D721Med (cell line): ENCODE data around the gene TMEM178A.

ENCODE experiments used
- DNase-seq: peaks from one replicate; pipeline ENCODE4 v3.0.0; 2011; ENCODE audit warnings: low spot score; ENCODE audit not compliant: insufficient read length
- FAIRE-seq: peaks from 2 replicates; lab custom pipeline; 2011; peaks lifted over from hg19 to GRCh38; lab: Jason Lieb, UNC
- TF ChIP-seq, protein P1 (sequence below): IDR thresholded peaks from 2 replicates; pipeline ENCODE4 v1.5.1; 2012; ENCODE audit warnings: mild to moderate bottlenecking, control low read depth; ENCODE audit not compliant: insufficient read depth; ENCODE audit errors: missing control alignments

TMEM178A gene

GRCh38 chr2:39706312-39706711, 40.6 kb downstream of the TMEM178A start:
- no peak for DNase-seq
- TF ChIP-seq, protein P1, sequence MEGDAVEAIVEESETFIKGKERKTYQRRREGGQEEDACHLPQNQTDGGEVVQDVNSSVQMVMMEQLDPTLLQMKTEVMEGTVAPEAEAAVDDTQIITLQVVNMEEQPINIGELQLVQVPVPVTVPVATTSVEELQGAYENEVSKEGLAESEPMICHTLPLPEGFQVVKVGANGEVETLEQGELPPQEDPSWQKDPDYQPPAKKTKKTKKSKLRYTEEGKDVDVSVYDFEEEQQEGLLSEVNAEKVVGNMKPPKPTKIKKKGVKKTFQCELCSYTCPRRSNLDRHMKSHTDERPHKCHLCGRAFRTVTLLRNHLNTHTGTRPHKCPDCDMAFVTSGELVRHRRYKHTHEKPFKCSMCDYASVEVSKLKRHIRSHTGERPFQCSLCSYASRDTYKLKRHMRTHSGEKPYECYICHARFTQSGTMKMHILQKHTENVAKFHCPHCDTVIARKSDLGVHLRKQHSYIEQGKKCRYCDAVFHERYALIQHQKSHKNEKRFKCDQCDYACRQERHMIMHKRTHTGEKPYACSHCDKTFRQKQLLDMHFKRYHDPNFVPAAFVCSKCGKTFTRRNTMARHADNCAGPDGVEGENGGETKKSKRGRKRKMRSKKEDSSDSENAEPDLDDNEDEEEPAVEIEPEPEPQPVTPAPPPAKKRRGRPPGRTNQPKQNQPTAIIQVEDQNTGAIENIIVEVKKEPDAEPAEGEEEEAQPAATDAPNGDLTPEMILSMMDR = no peak
- FAIRE-seq = no peak

DNA sequence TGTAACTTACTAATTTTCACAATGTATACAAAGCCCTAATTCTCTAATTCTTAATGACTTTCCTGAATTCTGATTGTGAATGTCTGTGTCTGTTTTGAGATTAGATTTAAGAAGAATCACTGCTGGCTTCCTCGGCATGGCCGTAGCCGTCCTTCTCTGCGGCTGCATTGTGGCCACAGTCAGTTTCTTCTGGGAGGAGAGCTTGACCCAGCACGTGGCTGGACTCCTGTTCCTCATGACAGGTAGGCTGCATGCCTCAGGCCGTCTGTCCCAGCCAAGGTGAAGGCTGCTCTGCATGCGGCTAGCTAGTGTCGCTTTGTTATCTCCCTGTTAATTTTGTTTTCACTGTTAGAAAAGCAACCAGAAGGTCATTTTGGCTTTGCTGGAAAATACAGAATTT, 41.2 kb downstream of the TMEM178A start:
- FAIRE-seq (no peak), DNase-seq (no peak)
- TF ChIP-seq, protein P1 = no peak

- DNase-seq (no peak), FAIRE-seq (no peak)
- TF ChIP-seq, protein P1 = no peak
Measured at GRCh38 chr2:39708003-39708402, 42.3 kb downstream of the TMEM178A start.

- DNase-seq (no peak), FAIRE-seq (no peak)
- TF ChIP-seq, protein P1 = no peak
Measured at GRCh38 chr2:39710807-39711206, 45.1 kb downstream of the TMEM178A start.

DNA sequence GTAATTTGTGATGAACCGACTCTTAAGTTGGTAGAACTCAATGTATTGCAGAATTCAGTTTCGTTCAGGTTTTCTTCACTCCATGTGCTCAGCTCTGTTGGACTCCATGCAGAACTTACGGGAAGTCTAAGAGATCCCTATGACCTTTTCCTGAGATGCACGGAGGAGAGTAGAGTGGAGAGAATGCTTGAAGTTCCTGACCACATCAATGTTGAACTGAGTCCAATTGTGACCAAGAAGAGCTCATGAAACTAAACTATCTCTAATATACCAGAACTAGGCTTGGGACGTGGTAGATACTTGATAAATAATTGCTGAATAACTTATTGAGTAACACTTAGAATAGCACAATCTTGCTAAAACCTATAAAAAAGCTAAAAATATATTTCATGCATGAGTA, 47.2 kb downstream of the TMEM178A start:
- FAIRE-seq (no peak), DNase-seq (no peak)
- TF ChIP-seq, protein P1 = no peak

- TF ChIP-seq, protein P1 = no peak
- no peak for FAIRE-seq
- DNase-seq = no peak
Measured at GRCh38 chr2:39715095-39715494, 49.4 kb downstream of the TMEM178A start.

DNA sequence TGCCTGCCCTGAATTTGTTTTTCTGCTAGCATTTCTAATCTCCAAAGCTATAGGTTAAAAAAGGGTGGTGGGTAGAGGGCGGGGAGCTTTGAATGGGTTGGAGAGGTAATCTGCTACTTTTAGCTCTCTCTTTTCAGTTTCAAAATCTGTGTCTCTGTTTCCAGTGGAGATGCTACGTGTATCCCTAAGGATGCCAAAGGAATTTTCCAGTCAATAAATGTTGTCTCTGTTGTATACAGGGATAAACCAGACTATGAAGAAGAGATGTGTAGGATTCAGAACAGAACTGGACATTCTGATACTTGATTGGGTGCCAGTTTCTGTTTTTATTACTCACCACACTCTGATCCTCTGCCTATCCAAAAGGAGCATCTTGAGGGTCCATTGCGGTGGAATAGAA, 50.1 kb downstream of the TMEM178A start:
- TF ChIP-seq, protein P1 = no peak
- FAIRE-seq = no peak

More for the DNA sequence above, 50.1 kb downstream of the TMEM178A start:
- no peak for DNase-seq
